Esophagus muscularis mucosa (tissue), 4 donors: ENCODE measurements around the gene PPP2R5C. TPM values are rescaled to one million over a fixed set of nuclear protein-coding genes. Genes with fewer than 3 reads are reported as not detected.

Source experiments
- DNase-seq: peaks from one replicate; pipeline ENCODE4 v3.0.0-alpha.2; 2017; ENCODE audit errors: extremely low spot score
- H3K27ac ChIP-seq, 4 donors: fragments of 200-600 bp; sonication (generic); replicated peaks in 1 of 4; 1 replicate in 3 of 4; 2 replicates in 1 of 4; pipeline ENCODE4 v1.5.1; 2016 to 2019; ENCODE audit warnings: mild to moderate bottlenecking in 1 of 4
- H3K27me3 ChIP-seq, 4 donors: fragments of 200-600 bp; sonication (generic); one replicate each; pipeline versions ENCODE4 v1.5.1 to v1.6.0; 2016 to 2019
- H3K36me3 ChIP-seq, 4 donors: fragments of 200-600 bp; sonication (generic); one replicate each; pipeline ENCODE4 v1.5.1; 2016 to 2019
- H3K4me1 ChIP-seq, 4 donors: fragments of 200-600 bp; sonication (generic); one replicate each; pipeline ENCODE4 v1.5.1; 2016 to 2019
- H3K4me3 ChIP-seq, 4 donors: fragments of 200-600 bp; sonication (generic); 1 replicate in 2 of 4; 2 replicates in 2 of 4; pipeline ENCODE4 v1.5.1; 2016 to 2019; ENCODE audit warnings: mild to moderate bottlenecking in 4 of 4, moderate library complexity in 1 of 4
- H3K9me3 ChIP-seq, 4 donors: fragments of 200-600 bp; sonication (generic); 1 replicate in 3 of 4; 2 replicates in 1 of 4; pipeline ENCODE4 v1.5.1; 2016 to 2019
- EP300 ChIP-seq: sonication (generic); formaldehyde crosslinking; IDR thresholded peaks from one replicate; pipeline ENCODE4 v1.6.1; 2017; ENCODE audit warnings: antibody characterized with exemption
- POLR2A ChIP-seq: fragments of 450-650 bp; IDR thresholded peaks from one replicate; pipeline ENCODE4 v1.6.1; 2017; ENCODE audit warnings: antibody characterized with exemption, moderate library complexity, mild to moderate bottlenecking, low read depth
- POLR2AphosphoS5 ChIP-seq, 2 donors: sonication (generic); formaldehyde crosslinking; IDR thresholded peaks; one replicate each; pipeline ENCODE4 v1.6.1; 2017; ENCODE audit warnings: antibody characterized with exemption in 2 of 2
- WGBS: methylation state at CpG from one replicate; pipeline ENCODE4 v1.1.5; 2018; 5-methylcytosine and 5-hydroxymethylcytosine counted together
- intact Hi-C: fragments of 100-400 bp; cut with DNase I; formaldehyde crosslinking; loops from one replicate; pipeline ENCODE4 v1.15.1; 2023
- total RNA-seq, 4 donors: library from RNA; depleted of rRNA; stranded (reverse); fragments of >200 nt; gene quantifications; one replicate each; pipeline versions ENCODE4 v1.1.0 to v1.2.1, GENCODE V29; 2016
- TF ChIP-seq, protein P1 (sequence below), 3 experiments: fragments of 200-600 bp in 2 of 3; fragments of 450-650 bp in 1 of 3; sonication (generic) in 2 of 3; IDR thresholded peaks; one replicate each; pipeline ENCODE4 v1.5.1; 2017 to 2019; ENCODE audit warnings: antibody characterized with exemption in 3 of 3, mild to moderate bottlenecking in 2 of 3, moderate library complexity in 1 of 3

The PPP2R5C gene
- total RNA-seq, 4 donors from 2014 or later, result 103 to 142 (median 131) TPM

DNA sequence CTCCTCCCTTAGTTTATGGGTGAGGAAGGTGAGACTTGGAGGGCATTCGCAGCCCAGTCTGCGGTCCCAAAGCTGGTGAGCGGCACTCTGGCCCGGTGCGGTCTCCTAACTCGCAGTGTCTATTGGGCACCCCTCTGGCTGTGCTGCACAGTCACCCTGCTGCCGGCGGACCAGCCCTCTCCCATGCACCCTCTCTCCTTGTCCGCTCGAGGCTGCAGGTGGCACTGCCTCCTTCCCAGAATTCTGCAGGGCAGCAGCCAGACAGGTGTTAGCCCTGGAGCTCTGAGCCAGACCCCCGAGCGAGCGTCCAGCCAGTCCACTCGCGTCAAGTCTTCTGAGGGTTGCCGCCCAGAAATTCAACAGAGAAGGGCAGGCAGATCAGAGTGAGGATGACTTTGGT is 146.1 kb downstream of the PPP2R5C start:
- no peak overlapping the region for H3K27ac ChIP-seq
- peaks cover 0 to 2% (median 0%) of the 10 kb centered on the region in 4 donors for H3K4me1 ChIP-seq
- H3K36me3 ChIP-seq, result peaks cover 59 to 100% (median 91%) of the 10 kb centered on the region in 4 donors
- intact Hi-C loops, result no loop called here
- TF ChIP-seq POLR2AphosphoS5 (IDR thresholded peaks at IDR 0.05) (no peak), EP300 (no peak), POLR2A (no peak)
- TF ChIP-seq, protein P1, sequence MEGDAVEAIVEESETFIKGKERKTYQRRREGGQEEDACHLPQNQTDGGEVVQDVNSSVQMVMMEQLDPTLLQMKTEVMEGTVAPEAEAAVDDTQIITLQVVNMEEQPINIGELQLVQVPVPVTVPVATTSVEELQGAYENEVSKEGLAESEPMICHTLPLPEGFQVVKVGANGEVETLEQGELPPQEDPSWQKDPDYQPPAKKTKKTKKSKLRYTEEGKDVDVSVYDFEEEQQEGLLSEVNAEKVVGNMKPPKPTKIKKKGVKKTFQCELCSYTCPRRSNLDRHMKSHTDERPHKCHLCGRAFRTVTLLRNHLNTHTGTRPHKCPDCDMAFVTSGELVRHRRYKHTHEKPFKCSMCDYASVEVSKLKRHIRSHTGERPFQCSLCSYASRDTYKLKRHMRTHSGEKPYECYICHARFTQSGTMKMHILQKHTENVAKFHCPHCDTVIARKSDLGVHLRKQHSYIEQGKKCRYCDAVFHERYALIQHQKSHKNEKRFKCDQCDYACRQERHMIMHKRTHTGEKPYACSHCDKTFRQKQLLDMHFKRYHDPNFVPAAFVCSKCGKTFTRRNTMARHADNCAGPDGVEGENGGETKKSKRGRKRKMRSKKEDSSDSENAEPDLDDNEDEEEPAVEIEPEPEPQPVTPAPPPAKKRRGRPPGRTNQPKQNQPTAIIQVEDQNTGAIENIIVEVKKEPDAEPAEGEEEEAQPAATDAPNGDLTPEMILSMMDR (IDR thresholded peaks at IDR 0.05), result no peak
- H3K9me3 ChIP-seq, result no peaks in the 10 kb centered on the region
- 97% methylated on average over 12 of the region's 16 CpGs for WGBS
- no peak overlapping the region for H3K4me3 ChIP-seq
- no peak for DNase-seq
- H3K27me3 ChIP-seq, result no peaks in the 10 kb centered on the region

DNA sequence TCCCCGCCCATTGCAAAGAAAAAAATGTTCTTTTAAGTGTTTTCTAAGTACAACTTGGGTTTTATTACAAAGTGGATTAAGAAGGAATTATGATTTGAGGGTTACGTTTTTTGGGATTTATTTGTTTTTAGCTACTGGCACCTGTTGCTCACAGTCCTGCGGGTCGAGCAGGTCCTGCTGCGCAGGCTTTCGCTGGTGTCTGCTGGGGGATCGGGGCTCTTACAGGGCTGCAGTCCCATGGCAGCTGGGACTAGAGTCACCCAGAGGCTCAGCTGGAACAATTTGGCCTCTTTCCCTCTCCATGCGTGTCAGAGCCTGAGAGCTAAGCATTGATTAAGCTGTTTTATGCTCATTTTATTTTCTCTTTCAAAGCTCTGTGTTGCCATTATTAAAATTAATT is 147.3 kb downstream of the PPP2R5C start:
- no peak overlapping the region for H3K27ac ChIP-seq
- H3K36me3 ChIP-seq, result peaks cover 50 to 98% (median 90%) of the 10 kb centered on the region in 4 donors
- no peaks in the 10 kb centered on the region for H3K27me3 ChIP-seq
- no peaks in the 10 kb centered on the region for H3K9me3 ChIP-seq
- no peaks in the 10 kb centered on the region for H3K4me1 ChIP-seq
- no peak overlapping the region for H3K4me3 ChIP-seq
- no peak for DNase-seq
- 94% methylated on average over 8 of the region's 8 CpGs for WGBS
- no peak for TF ChIP-seq EP300
- TF ChIP-seq, protein P1 (IDR thresholded peaks at IDR 0.05), result no peak
- no peak for TF ChIP-seq POLR2AphosphoS5 (IDR thresholded peaks at IDR 0.05)
- TF ChIP-seq POLR2A, result no peak
- intact Hi-C loops, result no loop called here

DNA sequence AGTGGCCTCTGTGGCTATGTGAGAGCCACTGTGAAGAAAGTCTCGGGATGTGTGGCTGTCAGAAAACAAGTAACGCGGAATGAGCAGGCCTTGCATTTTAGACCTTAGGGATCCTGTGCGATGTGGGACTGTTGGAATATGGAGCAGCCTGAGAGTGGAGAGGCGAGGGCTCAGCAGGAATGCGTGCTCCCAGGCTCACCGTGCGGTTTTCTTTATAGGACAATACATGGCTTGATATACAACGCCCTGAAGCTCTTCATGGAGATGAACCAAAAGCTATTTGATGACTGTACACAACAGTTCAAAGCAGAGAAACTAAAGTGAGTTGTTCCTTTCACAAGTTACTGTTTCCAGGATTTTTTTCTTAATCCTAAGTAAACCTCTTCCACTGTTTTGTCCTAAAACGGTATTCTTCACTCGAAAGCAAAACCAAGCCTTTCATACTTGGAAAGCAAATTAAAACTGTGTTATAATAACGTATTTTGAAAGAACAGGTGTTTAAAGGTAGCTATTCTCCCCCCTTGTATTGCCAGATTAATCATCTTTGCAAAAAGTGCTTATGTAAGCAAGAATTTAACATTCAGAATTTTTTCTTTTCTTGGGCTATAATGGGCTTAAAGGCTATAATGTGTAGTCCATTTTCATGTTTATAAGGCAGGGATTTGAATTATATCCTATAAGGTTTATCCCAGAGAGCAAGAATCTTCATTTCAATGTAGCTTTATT is 148.0 kb downstream of the PPP2R5C start:
- Histone ChIP-seq H3K36me3 (peaks cover 44 to 98% (median 90%) of the 10 kb centered on the region in 4 donors), H3K9me3 (no peaks in the 10 kb centered on the region), H3K27ac (no peak overlapping the region), H3K4me1 (no peaks in the 10 kb centered on the region), H3K27me3 (no peaks in the 10 kb centered on the region), H3K4me3 (no peak overlapping the region)
- no peak for TF ChIP-seq POLR2AphosphoS5 (IDR thresholded peaks at IDR 0.05)
- no peak for TF ChIP-seq POLR2A
- no peak for TF ChIP-seq EP300
- TF ChIP-seq, protein P1 (IDR thresholded peaks at IDR 0.05), result no peak
- no peak for DNase-seq
- intact Hi-C loops, result no loop called here
- 94% methylated on average over 12 of the region's 12 CpGs for WGBS

DNA sequence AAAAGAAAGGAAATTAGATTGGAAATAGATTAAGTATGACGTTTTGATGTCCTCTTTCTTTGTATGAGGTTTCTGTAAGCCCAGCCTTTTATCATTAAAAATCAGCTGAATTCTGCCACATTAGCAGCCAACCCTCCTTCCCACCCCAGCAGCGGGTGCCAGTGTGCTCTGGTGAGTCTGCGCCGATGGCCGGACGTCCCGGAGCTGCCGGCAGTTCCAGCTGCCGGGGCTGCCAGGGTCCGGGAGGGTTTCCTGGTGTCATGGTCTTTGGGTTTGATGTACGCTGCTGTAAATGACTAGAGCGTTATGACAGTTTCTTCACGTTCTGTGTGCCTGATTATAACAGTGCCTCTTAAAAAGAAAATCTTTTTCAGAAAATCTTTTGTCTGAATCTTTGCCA is 151.3 kb downstream of the PPP2R5C start:
- DNase-seq, result no peak
- Histone ChIP-seq H3K27me3 (no peaks in the 10 kb centered on the region), H3K36me3 (peaks cover 32 to 95% (median 80%) of the 10 kb centered on the region in 4 donors), H3K9me3 (no peaks in the 10 kb centered on the region), H3K4me3 (no peak overlapping the region), H3K27ac (no peak overlapping the region), H3K4me1 (peaks cover 0 to 13% (median 3%) of the 10 kb centered on the region in 4 donors)
- intact Hi-C loops, result no loop called here
- no peak for TF ChIP-seq POLR2A
- no peak for TF ChIP-seq EP300
- TF ChIP-seq, protein P1 (IDR thresholded peaks at IDR 0.05), result no peak
- 91% methylated on average over 13 of the region's 13 CpGs for WGBS

DNA sequence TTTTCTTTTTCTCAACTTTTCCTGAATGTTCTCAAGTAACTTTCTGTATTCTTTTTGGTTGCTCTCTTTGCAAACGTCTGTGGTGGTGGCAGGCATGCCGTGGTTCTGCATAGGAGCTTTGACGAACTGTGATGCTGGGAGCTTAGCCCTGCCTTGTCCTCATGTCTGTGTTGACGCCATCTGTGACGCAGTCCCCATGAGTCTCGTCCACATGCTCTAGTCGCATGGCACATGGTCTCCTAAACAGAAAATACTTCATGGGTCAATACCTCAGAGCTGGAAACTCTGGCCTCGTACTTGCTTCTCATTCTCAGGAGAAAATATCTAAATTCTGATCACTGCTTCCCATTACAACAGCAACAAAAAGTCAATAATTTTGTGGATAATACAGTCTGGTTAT is 152.6 kb downstream of the PPP2R5C start:
- no peaks in the 10 kb centered on the region for H3K27me3 ChIP-seq
- 91% methylated on average over 8 of the region's 8 CpGs for WGBS
- H3K27ac ChIP-seq, result no peak overlapping the region
- DNase-seq, result no peak
- peaks cover 27 to 88% (median 69%) of the 10 kb centered on the region in 4 donors for H3K36me3 ChIP-seq
- no peak for TF ChIP-seq POLR2AphosphoS5 (IDR thresholded peaks at IDR 0.05)
- no peak for TF ChIP-seq POLR2A
- no peak for TF ChIP-seq EP300
- TF ChIP-seq, protein P1 (IDR thresholded peaks at IDR 0.05), result no peak
- H3K4me3 ChIP-seq, result no peak overlapping the region
- peaks cover 0 to 13% (median 5%) of the 10 kb centered on the region in 4 donors for H3K4me1 ChIP-seq
- intact Hi-C loops, result no loop called here
- no peaks in the 10 kb centered on the region for H3K9me3 ChIP-seq
